OCI-M2 (cell line): Measurements from ENCODE around the gene EDEM1.

Source experiments
- DNase-seq: peaks from one replicate; lab custom pipeline; 2025; ENCODE audit not compliant: unreplicated experiment; lab: John Stamatoyannopoulos, UW

The EDEM1 gene

DNA sequence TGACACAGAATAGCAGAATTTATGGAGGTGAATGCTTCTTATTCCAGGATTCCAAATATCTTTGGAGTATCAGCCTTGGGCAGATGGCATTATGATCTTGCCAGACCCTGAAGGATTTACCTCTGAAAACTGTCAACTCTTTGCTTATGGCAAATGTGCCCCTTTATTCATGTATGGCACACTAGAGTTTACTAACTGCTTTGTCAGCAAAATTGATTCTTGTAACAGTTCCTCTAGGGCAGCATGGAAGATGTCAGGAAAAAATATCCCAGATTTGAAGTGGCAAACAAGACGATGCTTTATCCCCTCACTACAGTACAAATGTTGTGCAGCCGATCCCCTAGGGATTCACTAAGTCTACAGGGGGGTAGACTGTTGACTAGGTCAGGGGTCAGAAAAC, 79.7 kb downstream of the EDEM1 start:
- no peak for DNase-seq

DNA sequence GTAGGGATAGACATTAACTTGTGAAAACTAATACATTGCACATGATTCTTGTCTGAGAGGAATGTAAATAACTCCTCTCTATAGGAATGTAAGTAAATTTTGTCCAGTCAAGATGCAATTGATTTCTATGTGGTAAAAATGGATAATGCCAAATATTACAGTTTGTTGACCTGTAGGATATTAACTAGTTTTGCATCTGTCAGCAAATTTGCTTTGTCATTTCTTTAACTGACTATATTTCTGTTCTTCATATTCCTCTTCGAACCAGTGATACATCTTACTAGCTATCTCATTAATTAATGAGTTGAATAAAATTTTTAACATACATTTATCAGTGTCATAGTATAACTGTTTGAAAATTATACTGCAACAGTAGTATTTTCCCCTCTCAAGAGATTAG, 80.4 kb downstream of the EDEM1 start:
- DNase-seq: no peak
